Brain microvascular endothelial cell (primary cell): Measurements from ENCODE around the gene GKN1.

Source experiments
- DNase-seq: peaks from one replicate; pipeline ENCODE4 v3.0.0-alpha.2; 2020
- H3K27ac ChIP-seq: fragments of 250-450 bp; sonication (Bioruptor Pico); 2 replicates; pipeline ENCODE4 v1.5.1; 2020; ENCODE audit warnings: mild to moderate bottlenecking, moderate library complexity
- H3K27me3 ChIP-seq: fragments of 250-450 bp; sonication (Bioruptor Pico); replicated peaks from 2 replicates; pipeline ENCODE4 v1.5.1; 2020; ENCODE audit warnings: mild to moderate bottlenecking
- H3K36me3 ChIP-seq: fragments of 250-450 bp; sonication (Bioruptor Pico); replicated peaks from 2 replicates; pipeline ENCODE4 v1.5.1; 2020; ENCODE audit warnings: mild to moderate bottlenecking
- H3K4me3 ChIP-seq: 2 replicates; pipeline ENCODE4 v1.5.1; 2011; ENCODE audit warnings: low read depth, mild to moderate bottlenecking, control low read depth, low read length, moderate library complexity
- CTCF ChIP-seq: IDR thresholded peaks from 2 replicates; pipeline ENCODE4 v1.5.1; 2011; ENCODE audit warnings: low read depth, mild to moderate bottlenecking, moderate library complexity, low read length, control low read depth, inconsistent platforms; ENCODE audit errors: missing control alignments
- in situ Hi-C: cut with HindIII; loops from 2 replicates; pipeline ENCODE4 v1.10.0; 2017; ENCODE audit warnings: low sequenced_read_pairs, low pct_ligation_motif_present

Gene GKN1

DNA sequence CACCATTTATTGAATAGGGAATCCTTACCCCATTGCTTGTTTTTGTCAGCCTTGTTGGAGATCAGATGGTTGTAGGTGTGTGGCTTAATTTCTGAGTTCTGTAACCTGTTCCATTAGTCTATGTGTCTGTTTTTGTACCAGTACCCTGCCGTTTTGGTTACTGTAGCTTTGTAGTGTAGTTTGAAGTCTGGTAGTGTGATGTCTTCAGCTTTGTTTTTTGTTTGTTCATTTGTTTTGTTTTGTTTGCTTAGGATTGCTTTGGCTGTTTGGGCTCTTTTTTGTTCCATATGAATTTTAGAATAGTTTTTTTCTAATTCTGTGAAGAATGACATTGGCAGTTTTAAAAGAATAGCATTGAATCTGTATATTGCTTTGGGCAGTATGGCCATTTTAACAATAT is 34.5 kb upstream of the GKN1 start:
- DNase-seq, result no peak
- in situ Hi-C loops, result no loop called here
- H3K27me3 ChIP-seq, result no peaks in the 10 kb centered on the region
- no peaks in the 10 kb centered on the region for H3K36me3 ChIP-seq
- H3K27ac ChIP-seq, result no peak overlapping the region
- no peak for TF ChIP-seq CTCF
- no peak overlapping the region for H3K4me3 ChIP-seq

DNA sequence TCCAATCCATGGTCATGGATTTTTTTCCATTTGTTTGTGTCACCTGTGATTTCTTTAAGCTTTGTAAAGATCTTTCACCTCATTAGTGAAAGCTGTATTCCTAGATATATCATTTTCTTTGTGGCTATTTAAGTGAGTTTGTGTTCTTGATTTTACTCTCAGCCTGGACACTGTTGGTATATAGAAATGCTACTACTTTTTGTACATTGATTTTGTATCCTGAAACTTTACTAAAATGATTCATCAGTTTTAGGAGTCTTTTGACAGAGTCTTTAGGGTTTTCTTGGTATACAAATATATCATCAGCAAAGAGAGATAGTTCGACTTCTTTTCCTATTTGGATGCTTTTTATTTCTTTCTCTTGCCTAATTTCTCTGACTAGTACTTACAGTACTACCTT is 34.1 kb upstream of the GKN1 start:
- TF ChIP-seq CTCF, result no peak
- no peak overlapping the region for H3K27ac ChIP-seq
- no peaks in the 10 kb centered on the region for H3K27me3 ChIP-seq
- in situ Hi-C loops, result no loop called here
- no peak for DNase-seq
- no peaks in the 10 kb centered on the region for H3K36me3 ChIP-seq
- no peak overlapping the region for H3K4me3 ChIP-seq

DNA sequence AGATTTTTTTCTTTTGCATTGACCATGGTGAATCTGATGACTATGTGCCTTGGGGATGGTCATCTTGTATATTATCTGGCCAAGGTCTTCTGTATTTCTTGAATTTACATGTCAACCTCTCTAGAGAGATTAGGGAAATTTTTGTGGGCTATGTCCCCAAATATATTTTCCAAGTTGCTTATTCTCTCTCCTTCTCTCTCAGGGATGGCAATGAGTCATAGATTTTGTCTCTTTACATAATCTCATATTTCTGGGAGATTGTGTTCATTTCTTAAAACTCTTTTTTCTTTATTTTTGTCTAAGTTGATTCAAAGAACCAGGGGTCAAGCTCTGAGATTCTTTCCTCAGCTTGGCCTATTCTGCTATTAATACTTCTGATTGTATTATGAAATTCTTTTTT is 31.6 kb upstream of the GKN1 start:
- in situ Hi-C loops, result no loop called here
- Histone ChIP-seq H3K36me3 (no peaks in the 10 kb centered on the region), H3K4me3 (no peak overlapping the region), H3K27me3 (no peaks in the 10 kb centered on the region), H3K27ac (no peak overlapping the region)
- no peak for DNase-seq
- TF ChIP-seq CTCF, result no peak

DNA sequence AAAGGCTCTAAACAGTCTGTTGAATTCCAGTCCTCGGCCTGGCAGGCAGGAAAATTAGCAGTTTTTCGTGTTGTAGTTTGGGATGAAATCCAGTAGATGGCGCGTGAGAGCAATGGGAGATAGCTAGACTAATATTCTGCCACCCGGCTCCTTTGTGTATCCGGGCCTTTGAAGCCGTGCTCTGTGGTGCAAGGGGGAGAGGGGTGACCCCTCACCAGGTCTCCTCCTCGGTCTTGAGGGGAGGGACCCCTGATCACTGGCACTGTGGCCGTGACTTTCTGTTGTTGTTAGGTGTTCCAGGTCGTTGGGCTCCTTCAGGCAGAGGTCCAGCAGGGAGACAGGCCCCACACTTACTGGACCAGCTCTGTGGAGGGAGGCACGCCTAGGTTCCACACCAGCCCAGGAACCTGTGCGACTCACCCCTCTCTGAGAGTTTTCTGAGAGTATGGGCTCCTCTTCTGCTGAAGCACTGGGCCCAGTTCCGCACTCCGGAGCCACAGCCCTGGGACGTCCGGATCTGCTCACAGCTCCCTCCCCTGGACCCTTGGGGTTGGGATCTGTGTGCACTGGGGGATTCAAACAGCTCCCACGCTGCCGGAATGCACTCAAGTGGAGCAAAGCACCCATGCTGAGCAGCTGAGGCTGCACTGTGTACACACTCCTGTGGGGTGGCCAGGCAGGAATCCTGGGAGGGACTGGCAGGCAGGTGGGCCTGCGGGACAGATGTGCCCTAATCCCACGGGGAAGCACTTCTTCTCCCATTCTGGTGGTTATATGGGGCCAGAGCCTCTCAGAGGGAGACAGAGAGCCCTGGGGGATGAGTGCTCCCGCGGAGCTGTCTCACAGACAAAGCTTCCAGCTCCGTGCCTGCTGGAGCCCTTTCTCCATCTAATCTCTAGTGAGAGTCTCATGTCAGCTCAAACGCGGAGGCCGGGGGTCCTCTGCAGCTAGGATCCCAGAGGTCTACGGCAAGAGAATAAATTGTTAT is 30.6 kb upstream of the GKN1 start:
- H3K27me3 ChIP-seq, result no peaks in the 10 kb centered on the region
- in situ Hi-C loops, result no loop called here
- TF ChIP-seq CTCF, result peak; percentile 83
- no peak overlapping the region for H3K4me3 ChIP-seq
- peak; percentile 55 for DNase-seq
- no peak overlapping the region for H3K27ac ChIP-seq
- H3K36me3 ChIP-seq, result no peaks in the 10 kb centered on the region

GRCh38 chr2:68946117-68946516 is 28.3 kb upstream of the GKN1 start:
- H3K36me3 ChIP-seq, result no peaks in the 10 kb centered on the region
- H3K27me3 ChIP-seq, result no peaks in the 10 kb centered on the region
- H3K27ac ChIP-seq, result no peak overlapping the region
- DNase-seq, result no peak
- H3K4me3 ChIP-seq, result no peak overlapping the region
- in situ Hi-C loops, result no loop called here
- TF ChIP-seq CTCF, result no peak
